T-cell (primary cell): ENCODE measurements around the gene TAS2R10. TPM values are rescaled to one million over a fixed set of nuclear protein-coding genes. Genes with fewer than 3 reads are reported as not detected.

Source experiments
- ATAC-seq, 4 experiments: fragments of 200-7000 bp in 3 of 4; fragments of 150-1000 bp in 1 of 4; cut with Tn5 transposase; replicated peaks in 1 of 4; 1 replicate in 3 of 4; 2 replicates in 1 of 4; pipeline ENCODE4 v1.10.0; 2021; ENCODE audit warnings: moderate library complexity in 3 of 4, mild to moderate bottlenecking in 2 of 4, moderate number of reproducible peaks in 1 of 4
- CTCF ChIA-PET, 2 donors: fragments of 300-600 bp; sonication (Branson Sonifier 250); formaldehyde crosslinking; loops; one replicate each; lab custom pipeline; 2022; ENCODE audit warnings: antibody characterized with exemption in 2 of 2; lab: Charles Lee
- POLR2A ChIA-PET, 2 donors: fragments of 300-600 bp; sonication (Branson Sonifier 250); formaldehyde crosslinking; loops; one replicate each; lab custom pipeline; 2022; ENCODE audit warnings: antibody characterized with exemption in 2 of 2; lab: Charles Lee
- DNase-seq, 35 experiments: peaks; one replicate each; pipeline versions ENCODE4 v3.0.0 to v3.0.0-alpha.2; 2013 to 2023
- H3K27ac ChIP-seq: one replicate; pipeline ENCODE4 v1.5.1; 2013; ENCODE audit warnings: low read length
- H3K27me3 ChIP-seq, 2 experiments: replicated peaks in 1 of 2; 1 replicate in 1 of 2; 2 replicates in 1 of 2; pipeline versions ENCODE4 v1.6.1 to v1.7.0; 2013; ENCODE audit warnings: low read length in 1 of 2, mixed read lengths in 1 of 2; ENCODE audit not compliant: control insufficient read depth in 2 of 2, insufficient read depth in 2 of 2; ENCODE audit errors: extremely low read depth in 1 of 2
- H3K36me3 ChIP-seq, 2 donors: 1 replicate in 1 of 2; 2 replicates in 1 of 2; pipeline versions ENCODE4 v1.6.1 to v1.7.0; 2013; ENCODE audit warnings: low read length in 1 of 2; ENCODE audit not compliant: control insufficient read depth in 2 of 2, insufficient read depth in 1 of 2; ENCODE audit errors: extremely low read depth in 1 of 2
- H3K4me1 ChIP-seq, 2 experiments: 1 replicate in 1 of 2; 2 replicates in 1 of 2; pipeline versions ENCODE4 v1.6.1 to v1.7.0; 2013; ENCODE audit warnings: low read length in 2 of 2, mixed read lengths in 1 of 2; ENCODE audit not compliant: insufficient read depth in 2 of 2, control insufficient read depth in 1 of 2; ENCODE audit errors: extremely low read depth in 1 of 2
- H3K4me3 ChIP-seq, 2 donors: 1 replicate in 1 of 2; 2 replicates in 1 of 2; pipeline versions ENCODE4 v1.5.1 to v1.7.0; 2013; ENCODE audit warnings: mild to moderate bottlenecking in 2 of 2, low read length in 1 of 2, moderate library complexity in 1 of 2; ENCODE audit not compliant: control insufficient read depth in 1 of 2; ENCODE audit errors: extremely low read depth in 1 of 2
- H3K9me3 ChIP-seq: 2 replicates; pipeline ENCODE4 v1.7.0; 2013
- H3K27ac Mint-ChIP-seq, 2 donors: one replicate each; pipeline ENCODE4 v1.8.0; 2020 to 2021; ENCODE audit warnings: mild to moderate bottlenecking in 2 of 2, mixed read lengths in 2 of 2
- H3K27me3 Mint-ChIP-seq, 2 donors: one replicate each; pipeline ENCODE4 v1.8.0; 2021 to 2022; ENCODE audit warnings: mixed read lengths in 2 of 2
- H3K36me3 Mint-ChIP-seq: one replicate; pipeline ENCODE4 v1.8.0; 2021; ENCODE audit warnings: mixed read lengths
- H3K4me1 Mint-ChIP-seq, 3 donors: one replicate each; pipeline ENCODE4 v1.8.0; 2020 to 2022; ENCODE audit warnings: mixed read lengths in 3 of 3, mild to moderate bottlenecking in 1 of 3
- H3K4me3 Mint-ChIP-seq, 3 donors: one replicate each; pipeline ENCODE4 v1.8.0; 2020 to 2022; ENCODE audit warnings: mild to moderate bottlenecking in 3 of 3, mixed read lengths in 3 of 3, moderate library complexity in 3 of 3
- H3K9me3 Mint-ChIP-seq, 3 donors: one replicate each; pipeline ENCODE4 v1.8.0; 2020 to 2022; ENCODE audit warnings: mixed read lengths in 3 of 3
- WGBS: methylation state at CpG from one replicate; pipeline ENCODE4 v1.1.5; 2013; ENCODE audit warnings: missing lambda C conversion rate; ENCODE audit not compliant: insufficient coverage; 5-methylcytosine and 5-hydroxymethylcytosine counted together
- total RNA-seq, 35 experiments: library from RNA in 6 of 35; stranded (reverse) in 6 of 35; fragments of 120-200 nt in 1 of 35; gene quantifications; one replicate each; pipeline versions ENCODE4 v1.2.1 to v1.2.4 and lab custom pipeline; 2013 to 2026

Gene TAS2R10
- total RNA-seq (1 to 10 TPM in 2 of 5 donors, under 1 TPM in 1, not detected in 2; 0.33 to 1.3 (median 1.2) TPM), total RNA-seq (lab: John Stamatoyannopoulos, UW) (0 to 0.54 (median 0.08) reads per million in 29 experiments)
- 1.8 TPM for total RNA-seq (2013)

GRCh38 chr12:10826258-10826657, at the start of gene TAS2R10:
Gene TAS2R10 (minus strand): TSS chr12:10826358. CDS start chr12:10826269, 89 bp downstream.
- Histone ChIP-seq H3K4me1 (no peaks in the 10 kb centered on the region), H3K27ac (no peak within 1 kb of the TSS), H3K4me3 (no peak within 1 kb of the TSS), H3K9me3 (no peaks in the 10 kb centered on the region), H3K36me3 (no peaks in the 10 kb centered on the region), H3K27me3 (no peaks in the 10 kb centered on the region)
- Mint-ChIP-seq H3K36me3 (no peaks in the 10 kb centered on the region), H3K27ac (no peak within 1 kb of the TSS), H3K4me3 (no peak within 1 kb of the TSS), H3K4me1 (no peaks in the 10 kb centered on the region), H3K27me3 (no peaks in the 10 kb centered on the region), H3K9me3 (no peaks in the 10 kb centered on the region)
- ChIA-PET POLR2A (no interaction called here), CTCF (interaction anchor here in 1 of 2 donors (1.0 kb wide), 1 partner anchor 9 kb away, joined by 3 read pairs; no protein-coding TSS in a partner anchor)
- 86% methylated on average over 1 of the region's 3 CpGs for WGBS
- DNase-seq: no peak
- ATAC-seq: no peak

GRCh38 chr12:10873378-10873777, 47.2 kb upstream of the TAS2R10 start:
- POLR2A ChIA-PET: no interaction called here
- H3K27me3 Mint-ChIP-seq: no peaks in the 10 kb centered on the region
- ATAC-seq (no peak), DNase-seq (no peak)
- no peak overlapping the region for H3K4me3 Mint-ChIP-seq
- no peak overlapping the region for H3K27ac Mint-ChIP-seq
- CTCF ChIA-PET: interaction anchor here in 1 of 2 donors (0.6 kb wide), 1 partner anchor 34 kb away, joined by 3 read pairs; no protein-coding TSS in a partner anchor
- peaks cover 61% of the 10 kb centered on the region for H3K36me3 Mint-ChIP-seq
- Histone ChIP-seq H3K27me3 (no peaks in the 10 kb centered on the region), H3K9me3 (no peaks in the 10 kb centered on the region), H3K4me3 (no peak overlapping the region), H3K4me1 (no peaks in the 10 kb centered on the region), H3K36me3 (peaks cover 0 to 10% of the 10 kb centered on the region in 2 donors), H3K27ac (no peak overlapping the region)
- no peaks in the 10 kb centered on the region for H3K4me1 Mint-ChIP-seq
- H3K9me3 Mint-ChIP-seq: peaks cover 10 to 19% (median 11%) of the 10 kb centered on the region in 3 donors
- no CpG with 5 or more reads among the region's 2 CpGs for WGBS

- ChIA-PET POLR2A (no interaction called here), CTCF (no interaction called here)
- H3K4me1 ChIP-seq: no peaks in the 10 kb centered on the region
- Mint-ChIP-seq H3K27ac (no peak overlapping the region), H3K4me1 (no peaks in the 10 kb centered on the region), H3K4me3 (no peak overlapping the region), H3K9me3 (peaks cover 20 to 28% (median 24%) of the 10 kb centered on the region in 3 donors), H3K27me3 (no peaks in the 10 kb centered on the region), H3K36me3 (peaks cover 83% of the 10 kb centered on the region)
- WGBS: no CpG with 5 or more reads among the region's 2 CpGs
- peaks cover 3% of the 10 kb centered on the region for H3K9me3 ChIP-seq
- no peak overlapping the region for H3K4me3 ChIP-seq
- no peak overlapping the region for H3K27ac ChIP-seq
- no peaks in the 10 kb centered on the region for H3K36me3 ChIP-seq
- ATAC-seq: no peak
- no peaks in the 10 kb centered on the region for H3K27me3 ChIP-seq
- DNase-seq: no peak
Measured at GRCh38 chr12:10867381-10867780, 41.2 kb upstream of the TAS2R10 start.

GRCh38 chr12:10863512-10864218, 37.5 kb upstream of the TAS2R10 start:
- H3K4me3 Mint-ChIP-seq: no peak overlapping the region
- ChIA-PET CTCF (no interaction called here), POLR2A (no interaction called here)
- H3K27me3 Mint-ChIP-seq: no peaks in the 10 kb centered on the region
- H3K27ac Mint-ChIP-seq: no peak overlapping the region
- no peak for ATAC-seq
- Histone ChIP-seq H3K27ac (no peak overlapping the region), H3K4me1 (no peaks in the 10 kb centered on the region), H3K9me3 (peaks cover 3% of the 10 kb centered on the region), H3K27me3 (no peaks in the 10 kb centered on the region), H3K4me3 (no peak overlapping the region), H3K36me3 (peaks cover 6 to 9% of the 10 kb centered on the region in 2 donors)
- H3K4me1 Mint-ChIP-seq: no peaks in the 10 kb centered on the region
- peaks cover 21 to 46% (median 41%) of the 10 kb centered on the region in 3 donors for H3K9me3 Mint-ChIP-seq
- no peak for DNase-seq
- peaks cover 92% of the 10 kb centered on the region for H3K36me3 Mint-ChIP-seq
- no CpG with 5 or more reads among the region's 2 CpGs for WGBS

GRCh38 chr12:10861366-10861765, 35.2 kb upstream of the TAS2R10 start:
- H3K27ac Mint-ChIP-seq: no peak overlapping the region
- DNase-seq: no peak
- Histone ChIP-seq H3K27me3 (no peaks in the 10 kb centered on the region), H3K4me1 (no peaks in the 10 kb centered on the region), H3K36me3 (peaks cover 9 to 12% of the 10 kb centered on the region in 2 donors), H3K4me3 (no peak overlapping the region), H3K27ac (no peak overlapping the region), H3K9me3 (peaks cover 3% of the 10 kb centered on the region)
- POLR2A ChIA-PET: no interaction called here
- peaks cover 29 to 68% (median 59%) of the 10 kb centered on the region in 3 donors for H3K9me3 Mint-ChIP-seq
- CTCF ChIA-PET: no interaction called here
- no peaks in the 10 kb centered on the region for H3K27me3 Mint-ChIP-seq
- no peak for ATAC-seq
- peaks cover 94% of the 10 kb centered on the region for H3K36me3 Mint-ChIP-seq
- no peak overlapping the region for H3K4me3 Mint-ChIP-seq
- H3K4me1 Mint-ChIP-seq: no peaks in the 10 kb centered on the region
- WGBS: 92% methylated on average over 2 of the region's 2 CpGs

GRCh38 chr12:10855807-10856206, 29.6 kb upstream of the TAS2R10 start:
- no peaks in the 10 kb centered on the region for H3K27me3 Mint-ChIP-seq
- peaks cover 6 to 12% of the 10 kb centered on the region in 2 donors for H3K36me3 ChIP-seq
- H3K4me3 ChIP-seq: no peak overlapping the region
- WGBS: 100% methylated on average over 1 of the region's 2 CpGs
- ChIA-PET POLR2A (no interaction called here), CTCF (no interaction called here)
- DNase-seq (no peak), ATAC-seq (no peak)
- no peak overlapping the region for H3K27ac ChIP-seq
- no peaks in the 10 kb centered on the region for H3K27me3 ChIP-seq
- peaks cover 78% of the 10 kb centered on the region for H3K36me3 Mint-ChIP-seq
- H3K27ac Mint-ChIP-seq: no peak overlapping the region
- peaks cover 14 to 47% (median 25%) of the 10 kb centered on the region in 3 donors for H3K9me3 Mint-ChIP-seq
- H3K4me1 Mint-ChIP-seq: peaks cover 28 to 44% (median 38%) of the 10 kb centered on the region in 3 donors
- no peak overlapping the region for H3K4me3 Mint-ChIP-seq
- H3K9me3 ChIP-seq: peaks cover 2% of the 10 kb centered on the region
- H3K4me1 ChIP-seq: peaks cover 0 to 23% of the 10 kb centered on the region in 2 experiments
